ENCODE data around the gene WDR33. TPM values are rescaled to one million over a fixed set of nuclear protein-coding genes. Genes with fewer than 3 reads are reported as not detected.

The WDR33 gene
- total RNA-seq, 1 donor from 2014 or later: 93.0 TPM

GRCh38 chr2:127664895-127665225 is 146.1 kb downstream of the WDR33 start:
- intact Hi-C loops (cut with micrococcal nuclease): no loop called here
- no peak for DNase-seq
- H3K4me1 Mint-ChIP-seq: peaks cover 5% of the 10 kb centered on the region
- no peaks in the 10 kb centered on the region for H3K36me3 Mint-ChIP-seq (ENCODE audit: low read depth)
- CTCF ChIA-PET: no interaction called here
- POLR2A ChIA-PET: no interaction called here
- H3K27me3 Mint-ChIP-seq: peaks cover 46% of the 10 kb centered on the region
- H3K27ac Mint-ChIP-seq: no peak overlapping the region
- ATAC-seq (ENCODE audit: low read depth): no peak
- no peak for TF ChIP-seq CTCF (IDR thresholded peaks at IDR 0.05)
- H3K4me3 Mint-ChIP-seq: no peak overlapping the region
- no peaks in the 10 kb centered on the region for H3K9me3 Mint-ChIP-seq

GRCh38 chr2:127664065-127664894 is 146.7 kb downstream of the WDR33 start:
- Mint-ChIP-seq H3K4me3 (no peak overlapping the region), H3K36me3 (ENCODE audit: low read depth) (no peaks in the 10 kb centered on the region), H3K9me3 (no peaks in the 10 kb centered on the region), H3K27me3 (peaks cover 44% of the 10 kb centered on the region), H3K4me1 (peaks cover 9% of the 10 kb centered on the region), H3K27ac (no peak overlapping the region)
- intact Hi-C loops (cut with micrococcal nuclease): no loop called here
- no peak for TF ChIP-seq CTCF (IDR thresholded peaks at IDR 0.05)
- peak; percentile 34 for ATAC-seq (ENCODE audit: low read depth)
- ChIA-PET CTCF (no interaction called here), POLR2A (no interaction called here)
- no peak for DNase-seq

- Mint-ChIP-seq H3K36me3 (ENCODE audit: low read depth) (no peaks in the 10 kb centered on the region), H3K4me3 (no peak overlapping the region), H3K27me3 (peaks cover 44% of the 10 kb centered on the region), H3K9me3 (no peaks in the 10 kb centered on the region), H3K4me1 (peaks cover 9% of the 10 kb centered on the region), H3K27ac (no peak overlapping the region)
- DNase-seq (no peak), ATAC-seq (ENCODE audit: low read depth) (no peak)
- CTCF ChIA-PET: no interaction called here
- POLR2A ChIA-PET: no interaction called here
- no peak for TF ChIP-seq CTCF (IDR thresholded peaks at IDR 0.05)
- intact Hi-C loops (cut with micrococcal nuclease): no loop called here
Measured at GRCh38 chr2:127663566-127664064, 147.4 kb downstream of the WDR33 start.

GRCh38 chr2:127662937-127663565 is 147.9 kb downstream of the WDR33 start:
- H3K4me1 Mint-ChIP-seq: peaks cover 9% of the 10 kb centered on the region
- no peak overlapping the region for H3K27ac Mint-ChIP-seq
- TF ChIP-seq CTCF (IDR thresholded peaks at IDR 0.05): no peak
- no peak overlapping the region for H3K4me3 Mint-ChIP-seq
- no peaks in the 10 kb centered on the region for H3K36me3 Mint-ChIP-seq (ENCODE audit: low read depth)
- no peaks in the 10 kb centered on the region for H3K9me3 Mint-ChIP-seq
- DNase-seq (no peak), ATAC-seq (ENCODE audit: low read depth) (no peak)
- POLR2A ChIA-PET: no interaction called here
- peaks cover 44% of the 10 kb centered on the region for H3K27me3 Mint-ChIP-seq
- CTCF ChIA-PET: no interaction called here
- intact Hi-C loops (cut with micrococcal nuclease): no loop called here

GRCh38 chr2:127661949-127662510 is 148.9 kb downstream of the WDR33 start:
- no peaks in the 10 kb centered on the region for H3K9me3 Mint-ChIP-seq
- POLR2A ChIA-PET: no interaction called here
- H3K27me3 Mint-ChIP-seq: peaks cover 41% of the 10 kb centered on the region

More at GRCh38 chr2:127661949-127662510, 148.9 kb downstream of the WDR33 start:
- DNase-seq (peak; percentile 7), ATAC-seq (ENCODE audit: low read depth) (no peak)
- no peaks in the 10 kb centered on the region for H3K36me3 Mint-ChIP-seq (ENCODE audit: low read depth)
- intact Hi-C loops (cut with micrococcal nuclease): no loop called here
- H3K27ac Mint-ChIP-seq: no peak overlapping the region
- CTCF ChIA-PET: interaction anchor here (0.7 kb wide), 1 partner anchor 12 kb away, joined by 3 read pairs; no protein-coding TSS in a partner anchor
- no peak for TF ChIP-seq CTCF (IDR thresholded peaks at IDR 0.05)
- H3K4me3 Mint-ChIP-seq: no peak overlapping the region
- H3K4me1 Mint-ChIP-seq: peaks cover 9% of the 10 kb centered on the region
